OCI-LY3 (cell line): ENCODE data around the gene CDKN1B.

Experiments used
- EZH2phosphoT487 ChIP-seq: fragments of 200-600 bp; shearing (Covaris generic); IDR thresholded peaks from 2 replicates; pipeline ENCODE4 v1.6.1; 2018; ENCODE audit warnings: antibody characterized with exemption, mixed run types, low read depth
- TF ChIP-seq, protein P1 (sequence below): fragments of 200-600, 300-600 bp; sonication (generic); IDR thresholded peaks from 2 replicates; pipeline ENCODE4 v1.5.1; 2014; ENCODE audit warnings: antibody characterized with exemption, low read length, low read depth

DNA sequence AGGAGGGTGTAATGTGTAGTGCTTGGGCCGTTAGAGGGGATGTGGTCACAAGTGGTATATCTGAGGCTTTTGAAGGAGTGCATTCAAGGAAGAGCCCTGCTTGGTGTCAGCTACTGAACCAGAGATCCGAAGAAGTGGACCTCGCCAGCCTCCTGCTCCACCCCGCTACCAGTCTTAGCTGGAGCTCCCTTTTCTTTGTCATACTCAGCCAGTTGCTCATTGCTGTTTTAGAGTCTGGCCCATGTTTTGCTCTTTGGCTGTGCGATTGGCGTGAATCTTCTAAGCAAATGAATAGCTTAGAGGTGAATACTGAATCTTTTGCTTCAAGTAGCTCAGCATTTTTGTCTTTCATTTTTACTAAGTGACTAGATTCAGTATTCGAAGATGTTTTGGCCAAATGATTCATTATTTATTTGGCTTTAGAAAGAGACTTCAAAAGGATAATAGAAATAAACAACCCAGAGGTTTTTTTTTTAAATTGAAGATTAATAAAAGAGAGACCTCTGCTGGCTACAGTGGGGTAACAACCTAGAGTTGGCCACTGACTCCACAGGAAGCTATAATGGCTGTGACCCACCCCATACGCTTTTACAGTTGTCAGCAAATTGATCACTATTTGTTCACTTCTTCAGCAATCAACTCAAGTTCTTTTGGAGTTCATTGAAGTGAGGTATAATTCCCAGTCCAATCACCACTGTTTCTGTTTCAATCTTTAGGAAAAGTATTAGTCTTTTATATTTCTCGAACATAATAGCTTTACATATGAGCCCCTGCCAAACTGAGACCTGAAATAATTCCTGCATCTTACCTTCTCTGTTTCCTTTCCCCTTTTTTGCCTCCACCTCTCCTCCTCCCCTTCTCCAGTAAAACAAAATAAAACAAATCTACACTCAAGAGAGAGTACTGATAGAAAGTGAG lies 19.9 kb downstream of the CDKN1B start:
- TF ChIP-seq, protein P1, sequence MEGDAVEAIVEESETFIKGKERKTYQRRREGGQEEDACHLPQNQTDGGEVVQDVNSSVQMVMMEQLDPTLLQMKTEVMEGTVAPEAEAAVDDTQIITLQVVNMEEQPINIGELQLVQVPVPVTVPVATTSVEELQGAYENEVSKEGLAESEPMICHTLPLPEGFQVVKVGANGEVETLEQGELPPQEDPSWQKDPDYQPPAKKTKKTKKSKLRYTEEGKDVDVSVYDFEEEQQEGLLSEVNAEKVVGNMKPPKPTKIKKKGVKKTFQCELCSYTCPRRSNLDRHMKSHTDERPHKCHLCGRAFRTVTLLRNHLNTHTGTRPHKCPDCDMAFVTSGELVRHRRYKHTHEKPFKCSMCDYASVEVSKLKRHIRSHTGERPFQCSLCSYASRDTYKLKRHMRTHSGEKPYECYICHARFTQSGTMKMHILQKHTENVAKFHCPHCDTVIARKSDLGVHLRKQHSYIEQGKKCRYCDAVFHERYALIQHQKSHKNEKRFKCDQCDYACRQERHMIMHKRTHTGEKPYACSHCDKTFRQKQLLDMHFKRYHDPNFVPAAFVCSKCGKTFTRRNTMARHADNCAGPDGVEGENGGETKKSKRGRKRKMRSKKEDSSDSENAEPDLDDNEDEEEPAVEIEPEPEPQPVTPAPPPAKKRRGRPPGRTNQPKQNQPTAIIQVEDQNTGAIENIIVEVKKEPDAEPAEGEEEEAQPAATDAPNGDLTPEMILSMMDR, result peak; percentile 66
- TF ChIP-seq EZH2phosphoT487, result no peak
